Suprapubic skin (tissue), 4 donors: ENCODE data around the gene ADAM19.

ENCODE experiments used
- EP300 ChIP-seq: sonication (generic); formaldehyde crosslinking; IDR thresholded peaks from one replicate; pipeline ENCODE4 v1.6.1; 2017; ENCODE audit warnings: antibody characterized with exemption
- POLR2A ChIP-seq, 2 donors: fragments of 450-650 bp; IDR thresholded peaks; one replicate each; pipeline ENCODE4 v1.6.1; 2017; ENCODE audit warnings: antibody characterized with exemption in 2 of 2, mild to moderate bottlenecking in 2 of 2, moderate library complexity in 2 of 2
- POLR2AphosphoS5 ChIP-seq, 3 donors: sonication (generic); formaldehyde crosslinking; IDR thresholded peaks; one replicate each; pipeline ENCODE4 v1.6.1; 2017; ENCODE audit warnings: antibody characterized with exemption in 3 of 3
- TF ChIP-seq, protein P1 (sequence below), 2 donors: fragments of 200-600 bp in 1 of 2; fragments of 450-650 bp in 1 of 2; sonication (generic) in 1 of 2; IDR thresholded peaks; one replicate each; pipeline ENCODE4 v1.5.1; 2016 to 2019; ENCODE audit warnings: antibody characterized with exemption in 2 of 2, mild to moderate bottlenecking in 1 of 2, moderate library complexity in 1 of 2

DNA sequence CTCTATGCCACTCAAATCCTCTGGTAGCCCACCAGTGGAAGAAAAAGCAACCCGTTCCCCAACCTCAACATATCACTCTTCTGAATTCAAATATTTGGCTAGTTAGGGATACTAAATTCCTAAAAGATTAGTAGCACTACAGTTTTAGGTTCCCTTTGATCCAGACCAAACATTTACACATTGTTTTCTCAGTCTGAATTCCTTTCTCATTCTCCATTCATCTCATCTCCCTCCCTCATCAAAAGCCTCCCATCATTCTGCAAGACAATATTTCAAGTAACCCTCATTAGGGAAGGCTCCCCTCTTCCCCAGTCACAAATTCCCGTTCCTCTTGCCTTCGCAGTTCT is 26.3 kb downstream of the ADAM19 start:
- TF ChIP-seq, protein P1, sequence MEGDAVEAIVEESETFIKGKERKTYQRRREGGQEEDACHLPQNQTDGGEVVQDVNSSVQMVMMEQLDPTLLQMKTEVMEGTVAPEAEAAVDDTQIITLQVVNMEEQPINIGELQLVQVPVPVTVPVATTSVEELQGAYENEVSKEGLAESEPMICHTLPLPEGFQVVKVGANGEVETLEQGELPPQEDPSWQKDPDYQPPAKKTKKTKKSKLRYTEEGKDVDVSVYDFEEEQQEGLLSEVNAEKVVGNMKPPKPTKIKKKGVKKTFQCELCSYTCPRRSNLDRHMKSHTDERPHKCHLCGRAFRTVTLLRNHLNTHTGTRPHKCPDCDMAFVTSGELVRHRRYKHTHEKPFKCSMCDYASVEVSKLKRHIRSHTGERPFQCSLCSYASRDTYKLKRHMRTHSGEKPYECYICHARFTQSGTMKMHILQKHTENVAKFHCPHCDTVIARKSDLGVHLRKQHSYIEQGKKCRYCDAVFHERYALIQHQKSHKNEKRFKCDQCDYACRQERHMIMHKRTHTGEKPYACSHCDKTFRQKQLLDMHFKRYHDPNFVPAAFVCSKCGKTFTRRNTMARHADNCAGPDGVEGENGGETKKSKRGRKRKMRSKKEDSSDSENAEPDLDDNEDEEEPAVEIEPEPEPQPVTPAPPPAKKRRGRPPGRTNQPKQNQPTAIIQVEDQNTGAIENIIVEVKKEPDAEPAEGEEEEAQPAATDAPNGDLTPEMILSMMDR (IDR thresholded peaks at IDR 0.05), result no peak
- TF ChIP-seq POLR2AphosphoS5 (IDR thresholded peaks at IDR 0.05) (no peak), POLR2A (IDR thresholded peaks at IDR 0.05) (no peak), EP300 (no peak)
